SH-SY5Y (cell line): Measurements from ENCODE around the gene OR2AG1.

Source experiments
- GATA2 ChIP-seq: IDR thresholded peaks from 2 replicates; pipeline ENCODE4 v1.6.1; 2011; ENCODE audit warnings: mild to moderate bottlenecking, low read depth, low read length
- GATA3 ChIP-seq: IDR thresholded peaks from 2 replicates; pipeline ENCODE4 v1.6.1; 2011; ENCODE audit warnings: low read depth, mild to moderate bottlenecking, low read length, moderate library complexity

GRCh38 chr11:6782720-6783119 lies at the start of gene OR2AG1:
- TF ChIP-seq GATA3: no peak
- no peak for TF ChIP-seq GATA2
